T-helper 22 cell (primary cell): ENCODE results near the gene ZNF253.
"Not testable (repeated sequence)": the region's sequence is repeated elsewhere in the genome, so short reads cannot be mapped to it uniquely, and the experiment has no call there.

ENCODE experiments used
- DNase-seq: peaks from one replicate; pipeline ENCODE4 v3.0.0-alpha.2; 2020; ENCODE audit warnings: low read depth

The ZNF253 gene

DNA sequence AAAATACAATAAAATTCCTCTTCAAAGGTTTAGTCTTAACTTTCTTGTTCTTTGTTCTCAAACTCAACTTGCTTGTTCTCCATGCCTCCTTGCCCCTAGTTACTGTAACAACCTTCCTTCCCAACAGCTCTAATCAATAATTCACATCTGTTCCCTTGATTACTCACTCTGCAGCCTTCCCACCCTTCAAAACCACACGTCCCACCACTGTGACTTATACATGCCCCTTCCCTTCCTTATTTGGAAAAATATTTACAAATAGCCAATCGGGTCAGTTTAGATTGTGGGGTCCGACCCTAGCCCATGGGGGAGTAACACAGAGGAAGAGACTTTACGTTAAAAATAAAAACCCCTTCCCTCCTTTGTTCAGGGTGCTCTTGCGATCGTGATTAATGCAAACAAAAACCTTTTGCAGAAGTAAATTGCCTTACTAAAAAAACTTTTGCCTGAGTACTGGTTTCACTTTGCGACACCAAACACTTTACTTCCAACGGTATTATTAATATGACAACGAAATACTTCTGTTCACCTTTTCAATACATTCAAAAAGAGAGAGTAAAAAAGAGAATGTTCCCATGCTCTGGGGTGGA is 34.6 kb downstream of the ZNF253 start:
- peak; percentile 4 for DNase-seq

DNA sequence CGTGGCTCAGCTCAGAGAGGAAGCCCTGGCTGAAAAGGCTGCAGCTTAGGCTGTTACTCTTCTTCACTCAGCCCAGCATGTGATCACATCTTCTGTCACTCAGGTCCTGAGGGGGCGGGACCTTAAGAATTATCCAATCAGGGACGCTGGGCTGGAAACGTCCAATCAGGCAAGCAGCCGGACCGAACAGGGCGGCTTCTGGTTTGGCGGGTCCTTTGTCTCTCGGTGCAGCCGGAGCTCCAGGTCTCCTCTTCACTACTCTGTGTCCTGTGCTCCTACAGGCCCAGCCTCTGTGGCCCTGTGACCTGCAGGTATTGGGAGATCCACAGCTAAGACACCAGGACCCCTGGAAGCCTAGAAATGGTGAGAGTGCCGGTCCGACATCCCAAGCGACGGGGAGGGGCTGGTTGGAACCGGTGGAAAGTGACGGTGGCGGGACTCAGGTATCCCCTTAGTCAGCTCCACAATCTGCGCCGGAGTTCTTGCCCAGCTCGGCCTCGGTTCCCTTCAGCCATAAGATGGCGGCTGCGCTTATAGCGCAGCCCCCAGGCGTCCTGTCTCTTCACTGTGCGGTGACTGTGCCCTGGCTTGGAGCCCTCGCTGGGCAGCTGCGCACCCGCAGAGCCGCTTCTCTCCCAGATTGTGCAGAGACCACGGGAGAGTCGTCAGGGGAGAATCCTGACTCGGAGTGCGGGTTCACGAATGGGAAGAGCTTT is 35.2 kb downstream of the ZNF253 start, which contains the start of gene ZNF93:
TSS of gene ZNF93 (plus strand) at position 218 of the 716 bp plus-strand sequence. CDS start at position 361, 143 bp downstream.
- DNase-seq: peak; percentile 80

DNA sequence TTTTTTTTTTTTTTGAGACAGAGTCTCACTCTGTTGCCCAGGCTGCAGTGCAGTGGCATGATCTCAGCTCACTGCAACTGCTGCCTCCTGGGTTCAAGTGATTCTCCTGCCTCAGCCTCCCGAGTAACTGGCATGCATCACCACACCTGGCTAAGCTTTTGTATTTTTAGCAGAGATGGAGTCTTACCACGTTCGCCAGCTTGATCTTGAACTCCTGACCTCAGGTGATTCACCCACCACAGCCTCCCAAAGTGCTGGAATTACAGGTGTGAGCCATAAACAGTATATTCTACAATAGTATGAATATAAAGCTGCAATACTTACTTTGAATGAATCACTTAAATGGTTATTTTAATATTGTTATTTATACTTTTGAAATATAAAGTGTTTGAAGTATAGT is 41.9 kb downstream of the ZNF253 start:
- not testable (repeated sequence) for DNase-seq

DNA sequence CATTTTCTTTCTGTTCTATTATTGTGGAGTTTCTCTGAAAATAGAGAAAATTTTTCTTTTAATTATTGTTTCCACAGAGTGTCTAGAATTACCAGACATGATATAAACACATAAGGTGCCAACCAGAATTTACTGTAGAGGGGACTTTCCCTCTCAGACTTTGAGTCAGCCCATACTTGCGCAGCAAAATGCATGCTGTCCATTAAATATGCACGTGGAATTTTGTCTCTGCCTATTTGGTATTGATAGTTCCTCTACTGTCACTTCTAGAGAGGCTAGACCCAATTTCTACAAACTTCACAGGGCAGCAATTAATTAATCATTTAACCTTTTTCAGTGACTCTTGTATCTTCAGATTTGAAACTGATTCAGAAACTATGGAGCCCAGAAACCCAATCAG is 44.0 kb downstream of the ZNF253 start:
- no peak for DNase-seq

DNA sequence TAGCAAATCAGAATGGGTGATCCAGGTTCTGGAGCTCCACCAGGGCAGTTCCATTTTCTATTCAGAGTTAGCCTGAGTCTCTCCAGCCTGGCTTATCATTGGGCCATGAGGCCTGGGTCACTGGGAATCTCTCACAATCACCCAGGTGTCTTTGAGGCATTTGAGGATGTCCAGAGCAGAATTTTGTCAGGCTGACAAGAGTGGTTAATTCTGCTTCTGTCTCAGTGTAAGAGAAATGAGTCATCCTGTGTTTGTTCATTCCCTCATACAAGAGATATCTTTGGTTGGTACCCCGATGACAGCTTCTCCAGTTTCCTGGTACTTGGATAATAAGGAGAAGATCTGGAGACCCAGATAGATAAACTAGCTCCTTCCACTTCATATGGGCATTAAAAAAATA is 45.5 kb downstream of the ZNF253 start:
- no peak for DNase-seq

DNA sequence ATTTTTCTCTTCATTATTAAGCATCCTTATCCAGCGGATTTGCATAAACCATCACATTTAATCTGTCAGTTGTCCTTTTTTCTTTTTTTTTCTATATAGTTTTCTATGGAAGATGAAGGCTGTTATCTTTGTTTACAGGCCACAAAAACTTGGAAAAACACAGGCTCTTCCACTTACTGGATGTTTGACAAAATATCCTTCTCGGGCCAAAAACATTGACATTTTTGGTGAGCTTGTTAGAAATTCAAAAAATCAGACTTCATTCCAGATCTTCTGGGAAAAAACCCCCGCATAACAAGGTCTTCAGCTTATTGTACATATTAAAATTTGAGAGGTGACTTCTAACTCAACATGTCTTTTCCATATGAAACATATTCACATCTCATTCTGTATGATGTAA is 48.9 kb downstream of the ZNF253 start:
- DNase-seq: no peak

DNA sequence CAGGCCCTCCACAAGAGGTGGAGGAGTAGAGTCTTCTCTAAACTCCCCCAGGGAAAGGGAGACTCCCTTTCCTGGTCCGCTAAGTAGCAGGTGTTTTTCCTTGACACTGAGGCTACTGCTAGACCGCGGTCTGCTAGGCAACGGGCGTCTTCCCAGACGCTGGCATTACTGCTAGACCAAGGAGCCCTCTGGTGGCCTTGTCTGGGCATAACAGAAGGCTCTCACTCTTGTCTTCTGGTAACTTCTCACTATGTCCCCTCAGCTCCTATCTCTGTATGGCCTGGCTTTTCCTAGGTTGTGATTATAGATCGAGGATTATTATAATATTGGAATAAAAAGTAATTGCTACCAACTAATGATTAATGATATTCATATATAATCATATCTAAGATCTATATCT is 64.7 kb downstream of the ZNF253 start:
- not testable (repeated sequence) for DNase-seq

DNA sequence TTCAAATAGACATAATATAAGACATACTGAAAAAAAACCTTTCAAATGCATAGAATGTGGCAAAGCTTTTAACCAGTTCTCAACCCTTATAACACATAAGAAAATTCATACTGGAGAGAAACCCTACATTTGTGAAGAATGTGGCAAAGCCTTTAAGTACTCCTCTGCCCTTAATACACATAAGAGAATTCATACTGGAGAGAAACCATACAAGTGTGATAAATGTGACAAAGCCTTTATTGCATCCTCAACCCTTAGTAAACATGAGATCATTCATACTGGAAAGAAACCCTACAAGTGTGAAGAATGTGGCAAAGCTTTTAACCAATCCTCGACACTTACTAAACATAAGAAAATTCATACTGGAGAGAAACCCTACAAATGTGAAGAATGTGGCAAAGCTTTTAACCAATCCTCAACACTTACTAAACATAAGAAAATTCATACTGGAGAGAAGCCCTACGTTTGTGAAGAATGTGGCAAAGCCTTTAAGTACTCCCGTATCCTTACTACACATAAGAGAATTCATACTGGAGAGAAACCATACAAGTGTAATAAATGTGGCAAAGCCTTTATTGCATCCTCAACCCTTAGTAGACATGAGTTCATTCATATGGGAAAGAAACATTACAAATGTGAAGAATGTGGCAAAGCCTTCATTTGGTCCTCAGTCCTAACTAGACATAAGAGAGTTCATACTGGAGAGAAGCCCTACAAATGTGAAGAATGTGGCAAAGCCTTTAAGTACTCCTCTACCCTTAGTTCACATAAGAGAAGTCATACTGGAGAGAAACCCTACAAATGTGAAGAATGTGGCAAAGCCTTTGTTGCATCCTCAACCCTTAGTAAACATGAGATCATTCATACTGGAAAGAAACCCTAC is 68.0 kb downstream of the ZNF253 start:
- DNase-seq: not testable (repeated sequence)

DNA sequence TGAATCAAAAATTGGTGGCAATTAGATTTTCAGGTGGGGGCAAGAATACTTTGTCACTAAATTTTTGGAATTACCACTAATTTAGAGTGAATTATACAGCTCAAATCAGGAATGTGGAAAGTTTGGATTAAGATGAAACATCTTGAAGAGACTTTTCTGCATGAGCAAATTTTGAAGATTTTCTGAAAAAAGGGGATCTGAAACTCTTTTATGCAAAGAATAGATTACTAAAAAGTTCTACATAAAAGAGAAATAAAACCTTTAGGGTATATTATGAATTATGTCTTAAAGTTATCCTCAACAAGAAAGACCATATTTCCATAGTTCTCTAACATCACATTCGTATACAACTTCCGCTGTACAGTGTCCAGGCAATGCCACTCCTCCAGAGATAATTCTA is 71.7 kb downstream of the ZNF253 start:
- no peak for DNase-seq

DNA sequence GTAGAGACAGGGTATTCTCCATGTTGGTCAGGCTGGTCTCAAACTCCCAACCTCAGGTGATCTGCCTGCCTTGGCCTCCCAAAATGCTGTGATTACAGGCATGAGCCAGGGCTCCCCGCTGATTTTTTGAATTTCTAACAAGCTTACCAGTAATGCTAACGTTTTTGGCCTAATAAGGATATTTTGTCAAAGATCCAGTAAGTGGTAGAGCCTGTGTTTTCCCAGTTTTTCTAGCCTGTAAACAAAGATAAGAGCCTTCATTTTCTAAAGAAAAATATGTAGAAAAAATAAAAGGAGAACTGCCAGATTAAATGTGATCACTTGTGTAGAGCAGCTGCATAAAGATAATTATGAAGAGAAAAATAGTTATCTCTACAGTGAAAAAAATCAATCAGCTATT is 72.8 kb downstream of the ZNF253 start:
- no peak for DNase-seq

DNA sequence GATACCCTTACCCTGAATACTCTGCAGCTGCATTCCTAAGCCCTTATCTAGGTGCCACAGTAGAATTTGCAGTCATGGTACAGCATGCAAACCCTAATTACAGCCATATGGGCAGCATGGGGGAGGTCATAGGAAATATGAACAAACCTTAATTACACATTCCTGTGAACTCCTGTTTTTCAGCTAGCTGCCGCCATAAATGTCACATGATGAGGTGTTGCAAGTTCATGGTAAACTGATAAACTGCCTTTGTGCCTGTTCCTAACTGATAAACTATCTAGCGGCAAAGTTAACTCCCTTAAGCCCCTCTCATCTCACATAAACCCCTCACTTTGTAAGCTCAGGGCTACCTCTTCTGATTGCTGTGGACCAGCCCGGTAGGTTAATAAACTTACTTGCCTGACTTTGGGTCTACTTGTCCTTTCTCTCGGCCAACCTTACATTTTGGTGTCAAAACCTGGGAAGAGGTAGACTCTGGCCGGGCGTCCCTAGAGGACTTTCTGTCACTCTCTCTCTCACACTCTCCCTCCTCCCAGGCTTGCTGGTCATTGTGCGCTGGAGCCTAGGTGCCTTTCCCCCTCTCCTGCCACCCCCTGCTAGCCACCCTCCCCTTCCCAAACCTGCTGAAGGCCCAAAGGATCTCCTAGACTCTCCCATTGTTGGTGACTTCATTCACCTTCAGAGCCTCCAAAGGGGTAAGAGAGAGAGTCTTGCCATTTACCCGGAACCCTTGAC is 78.3 kb downstream of the ZNF253 start:
- DNase-seq: no peak
